DND-41 (cell line): ENCODE data around the gene GNA14.

Source experiments
- ATAC-seq: fragments of 200-7000 bp; cut with Tn5 transposase; 3 replicates; pipeline ENCODE4 v1.9.1; 2021; ENCODE audit warnings: low read depth; ENCODE audit not compliant: insufficient read depth
- DNase-seq: peaks from one replicate; pipeline ENCODE4 v3.0.0-alpha.2; 2020
- H2AFZ ChIP-seq: 2 replicates; pipeline ENCODE4 v1.6.0; 2012; ENCODE audit warnings: low read depth, low read length
- H3K27ac ChIP-seq: 2 replicates; pipeline ENCODE4 v1.5.1; 2012; ENCODE audit warnings: low read length, inconsistent platforms
- H3K27me3 ChIP-seq: fragments of 200-600 bp; sonication (generic); 2 replicates; pipeline ENCODE4 v1.6.0; 2012; ENCODE audit warnings: low read length, mild to moderate bottlenecking, inconsistent platforms; ENCODE audit not compliant: insufficient read depth, poor library complexity
- H3K36me3 ChIP-seq: 2 replicates; pipeline ENCODE4 v1.5.1; 2012; ENCODE audit warnings: low read length, inconsistent platforms; ENCODE audit not compliant: insufficient read depth
- H3K4me1 ChIP-seq: 2 replicates; pipeline ENCODE4 v1.5.1; 2012; ENCODE audit warnings: mild to moderate bottlenecking, low read length; ENCODE audit not compliant: insufficient read depth
- H3K4me2 ChIP-seq: 2 replicates; pipeline ENCODE4 v1.6.0; 2012; ENCODE audit warnings: mild to moderate bottlenecking, moderate library complexity, low read length, inconsistent platforms; ENCODE audit not compliant: insufficient read depth
- H3K4me3 ChIP-seq, 2 experiments: fragments of 200-600 bp in 1 of 2; shearing (Covaris generic) in 1 of 2; 2 replicates each; pipeline ENCODE4 v1.5.1; 2012 to 2016; ENCODE audit warnings: inconsistent platforms in 2 of 2, low read length in 2 of 2, mild to moderate bottlenecking in 2 of 2, low read depth in 1 of 2, moderate library complexity in 1 of 2
- H3K79me2 ChIP-seq: 2 replicates; pipeline ENCODE4 v1.6.0; 2012; ENCODE audit warnings: low read length, inconsistent platforms; ENCODE audit not compliant: insufficient read depth
- H3K9ac ChIP-seq: 2 replicates; pipeline ENCODE4 v1.6.0; 2012; ENCODE audit warnings: low read depth, mild to moderate bottlenecking, inconsistent platforms, low read length, moderate library complexity
- H3K9me3 ChIP-seq: 2 replicates; pipeline ENCODE4 v1.5.1; 2012; ENCODE audit warnings: low read length, moderate library complexity, mild to moderate bottlenecking, inconsistent platforms; ENCODE audit not compliant: insufficient read depth, severe bottlenecking
- H4K20me1 ChIP-seq: 2 replicates; pipeline ENCODE4 v1.6.0; 2012; ENCODE audit warnings: low read length; ENCODE audit not compliant: insufficient read depth
- CTCF ChIP-seq: IDR thresholded peaks from 2 replicates; pipeline ENCODE4 v1.5.1; 2012; ENCODE audit warnings: borderline replicate concordance, low read length, moderate library complexity, mild to moderate bottlenecking; ENCODE audit not compliant: poor library complexity, severe bottlenecking; ENCODE audit errors: extremely low read depth
- EZH2 ChIP-seq: IDR thresholded peaks from 3 replicates; pipeline ENCODE4 v1.6.1; 2012; ENCODE audit warnings: borderline replicate concordance, low read depth, mild to moderate bottlenecking, moderate library complexity, low read length, inconsistent platforms; ENCODE audit not compliant: severe bottlenecking

Gene GNA14

GRCh38 chr9:77594963-77595362 is 53.2 kb downstream of the GNA14 start:
- no peak for ATAC-seq
- no peaks in the 10 kb centered on the region for H3K79me2 ChIP-seq
- no peak overlapping the region for H3K27ac ChIP-seq
- H3K4me2 ChIP-seq = no peak overlapping the region
- H3K27me3 ChIP-seq = no peaks in the 10 kb centered on the region
- no peaks in the 10 kb centered on the region for H4K20me1 ChIP-seq
- H3K4me3 ChIP-seq = no peak overlapping the region
- DNase-seq = no peak
- no peaks in the 10 kb centered on the region for H3K9me3 ChIP-seq
- peaks cover 3% of the 10 kb centered on the region; the same call in 1 of the 2 replicates for H3K4me1 ChIP-seq
- H3K9ac ChIP-seq = no peak overlapping the region
- no peak overlapping the region for H2AFZ ChIP-seq
- no peak for TF ChIP-seq EZH2
- TF ChIP-seq CTCF = no peak
- H3K36me3 ChIP-seq = no peaks in the 10 kb centered on the region

GRCh38 chr9:77593528-77593927 is 54.6 kb downstream of the GNA14 start:
- DNase-seq (no peak), ATAC-seq (no peak)

GRCh38 chr9:77592476-77592875 is 55.6 kb downstream of the GNA14 start:
- DNase-seq (no peak), ATAC-seq (no peak)
- Histone ChIP-seq H2AFZ (no peak overlapping the region), H4K20me1 (no peaks in the 10 kb centered on the region), H3K4me3 (no peak overlapping the region), H3K9me3 (no peaks in the 10 kb centered on the region), H3K9ac (no peak overlapping the region), H3K79me2 (no peaks in the 10 kb centered on the region), H3K4me1 (peaks cover 13% of the 10 kb centered on the region), H3K36me3 (no peaks in the 10 kb centered on the region), H3K27me3 (no peaks in the 10 kb centered on the region), H3K4me2 (no peak overlapping the region), H3K27ac (no peak overlapping the region)
- TF ChIP-seq EZH2 = no peak
- no peak for TF ChIP-seq CTCF

More at GRCh38 chr9:77593528-77593927, 54.6 kb downstream of the GNA14 start:
- Histone ChIP-seq H3K9me3 (no peaks in the 10 kb centered on the region), H3K4me3 (no peak overlapping the region), H3K36me3 (no peaks in the 10 kb centered on the region), H4K20me1 (no peaks in the 10 kb centered on the region), H3K27ac (no peak overlapping the region), H3K79me2 (no peaks in the 10 kb centered on the region), H3K4me2 (no peak overlapping the region), H2AFZ (no peak overlapping the region), H3K9ac (no peak overlapping the region), H3K4me1 (peaks cover 7% of the 10 kb centered on the region), H3K27me3 (no peaks in the 10 kb centered on the region)
- no peak for TF ChIP-seq CTCF
- no peak for TF ChIP-seq EZH2
